Measurements from ENCODE around the gene SPIB.
"Not testable (repeated sequence)": the region's sequence is repeated elsewhere in the genome, so short reads cannot be mapped to it uniquely, and the experiment has no call there.

SPIB gene

GRCh38 chr19:50465000-50465399, 46.3 kb downstream of the SPIB start:
- DNase-seq (ENCODE audit: extremely low read depth in 1 of 2, low read depth in 1 of 2) = no peak

- no peak for DNase-seq (ENCODE audit: extremely low read depth in 1 of 2, low read depth in 1 of 2)
These were observed 47.4 kb downstream of the SPIB start for GRCh38 chr19:50465986-50466705.

GRCh38 chr19:50466706-50467039, 47.9 kb downstream of the SPIB start:
- DNase-seq (ENCODE audit: extremely low read depth in 1 of 2, low read depth in 1 of 2) = no peak

DNA sequence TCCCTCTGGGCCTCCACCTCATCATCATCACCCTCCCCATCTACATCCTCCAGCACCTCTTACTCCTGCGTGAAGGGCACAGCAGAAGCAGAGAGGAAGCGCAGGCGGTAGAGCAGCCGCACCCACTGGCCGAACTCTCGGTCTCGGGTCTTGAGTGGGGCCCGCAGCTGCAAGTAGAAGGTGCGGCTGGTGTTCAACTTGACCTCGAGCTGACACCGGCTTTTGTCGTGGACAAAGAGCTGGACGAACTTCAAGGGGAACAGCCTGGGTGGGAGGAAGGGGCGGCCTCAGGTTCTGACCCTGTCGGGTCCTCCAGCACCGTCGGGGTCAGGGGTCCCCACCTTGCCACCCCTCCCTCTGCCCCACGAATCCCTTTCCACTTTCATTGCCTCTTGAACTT, 48.8 kb downstream of the SPIB start:
- DNase-seq (ENCODE audit: extremely low read depth in 1 of 2, low read depth in 1 of 2) = no peak

GRCh38 chr19:50468818-50469217, 50.1 kb downstream of the SPIB start:
- no peak for DNase-seq (ENCODE audit: extremely low read depth in 1 of 2, low read depth in 1 of 2)

GRCh38 chr19:50473336-50473735, 54.6 kb downstream of the SPIB start:
- DNase-seq (ENCODE audit: extremely low read depth in 1 of 2, low read depth in 1 of 2) = not testable (repeated sequence)

DNA sequence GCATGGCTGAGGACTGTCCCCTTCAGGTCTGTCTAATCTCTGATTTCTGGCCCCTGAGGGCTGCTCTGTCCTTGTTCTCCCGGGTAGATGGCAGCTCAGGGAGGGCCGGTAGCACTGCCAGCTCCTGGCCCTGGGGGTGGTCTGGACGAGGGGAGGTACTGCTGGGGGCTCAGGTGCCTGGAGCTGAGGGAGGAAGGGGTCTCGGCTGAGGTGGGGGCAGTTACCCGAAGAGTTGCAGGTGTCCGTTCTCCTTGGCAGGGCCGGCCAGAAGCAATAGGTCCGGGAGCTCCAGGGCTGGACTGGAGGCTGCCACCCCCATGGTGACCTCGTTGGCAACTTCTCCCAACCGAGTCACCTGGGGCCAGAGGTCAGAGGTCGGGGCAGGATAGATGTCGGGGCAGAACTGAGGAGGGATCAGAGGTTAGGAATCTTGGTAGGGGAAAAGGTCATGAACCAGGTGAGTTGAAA, 56.4 kb downstream of the SPIB start:
- no peak for DNase-seq (ENCODE audit: extremely low read depth in 1 of 2, low read depth in 1 of 2)

- no peak for DNase-seq (ENCODE audit: extremely low read depth in 1 of 2, low read depth in 1 of 2)
These were observed 57.0 kb downstream of the SPIB start for GRCh38 chr19:50475736-50476223.

GRCh38 chr19:50476224-50476906, 57.6 kb downstream of the SPIB start, which contains the start of the genes EMC10 and GARIN5A:
TSS of gene EMC10 (plus strand) at chr19:50476507. CDS start at chr19:50476545, 38 bp downstream.
TSS of gene GARIN5A (minus strand) at chr19:50476848. CDS start at chr19:50476388, 460 bp downstream.
- DNase-seq (ENCODE audit: extremely low read depth in 1 of 2, low read depth in 1 of 2) = peak; percentile 83 to 86

DNA sequence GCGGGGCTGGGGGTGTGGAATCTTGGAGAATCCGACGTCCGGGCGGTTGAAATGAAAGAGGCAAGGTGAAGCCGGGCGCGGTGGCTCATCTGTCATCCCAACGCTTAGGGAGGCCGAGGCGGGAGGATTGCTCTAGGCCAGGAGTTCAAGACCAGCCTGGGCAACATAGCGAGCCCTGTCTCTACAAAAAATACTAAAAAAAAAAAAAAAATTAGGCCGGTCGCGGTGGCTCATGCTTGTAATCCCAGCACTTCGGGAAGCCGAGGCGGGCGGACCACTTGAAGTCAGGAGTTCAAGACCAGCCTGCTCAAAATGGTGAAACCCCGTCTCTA, 58.1 kb downstream of the SPIB start:
- DNase-seq (ENCODE audit: extremely low read depth in 1 of 2, low read depth in 1 of 2) = no peak

DNA sequence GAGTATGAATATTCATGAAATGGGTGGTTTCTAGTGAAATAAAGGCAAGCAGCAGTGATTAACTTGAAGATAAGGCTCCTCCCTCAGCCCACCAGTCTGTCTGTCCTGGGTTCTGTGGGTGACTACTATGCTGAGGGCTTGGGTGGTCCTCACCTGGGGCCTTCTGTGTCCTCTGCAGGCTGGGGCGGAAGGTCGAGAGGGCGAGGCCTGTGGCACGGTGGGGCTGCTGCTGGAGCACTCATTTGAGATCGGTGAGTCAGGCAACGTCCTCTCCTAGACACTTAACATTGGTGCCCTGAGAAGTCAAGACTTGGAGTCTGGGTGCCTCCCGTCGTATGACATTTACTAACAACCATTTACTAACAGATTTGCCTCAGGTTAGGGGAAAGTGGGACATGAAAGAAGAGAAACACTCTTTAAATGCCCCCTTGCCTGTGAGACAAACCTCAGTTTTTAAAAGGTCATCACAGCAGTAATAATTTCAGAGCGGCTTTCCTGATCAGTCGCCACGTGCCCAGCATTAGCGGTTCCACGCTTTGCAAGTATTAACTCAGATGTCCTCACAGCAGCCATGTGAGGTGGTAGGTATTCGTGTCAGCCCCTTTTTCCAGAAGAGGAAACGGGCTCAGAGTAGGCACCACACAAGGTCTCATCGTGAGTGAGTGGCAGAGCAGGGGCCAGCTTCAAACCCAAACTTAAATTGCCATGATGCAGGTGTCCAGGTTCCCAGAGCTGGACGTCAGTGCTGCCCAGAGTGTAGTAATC, 59.2 kb downstream of the SPIB start:
- DNase-seq (ENCODE audit: extremely low read depth in 1 of 2, low read depth in 1 of 2) = no peak

DNA sequence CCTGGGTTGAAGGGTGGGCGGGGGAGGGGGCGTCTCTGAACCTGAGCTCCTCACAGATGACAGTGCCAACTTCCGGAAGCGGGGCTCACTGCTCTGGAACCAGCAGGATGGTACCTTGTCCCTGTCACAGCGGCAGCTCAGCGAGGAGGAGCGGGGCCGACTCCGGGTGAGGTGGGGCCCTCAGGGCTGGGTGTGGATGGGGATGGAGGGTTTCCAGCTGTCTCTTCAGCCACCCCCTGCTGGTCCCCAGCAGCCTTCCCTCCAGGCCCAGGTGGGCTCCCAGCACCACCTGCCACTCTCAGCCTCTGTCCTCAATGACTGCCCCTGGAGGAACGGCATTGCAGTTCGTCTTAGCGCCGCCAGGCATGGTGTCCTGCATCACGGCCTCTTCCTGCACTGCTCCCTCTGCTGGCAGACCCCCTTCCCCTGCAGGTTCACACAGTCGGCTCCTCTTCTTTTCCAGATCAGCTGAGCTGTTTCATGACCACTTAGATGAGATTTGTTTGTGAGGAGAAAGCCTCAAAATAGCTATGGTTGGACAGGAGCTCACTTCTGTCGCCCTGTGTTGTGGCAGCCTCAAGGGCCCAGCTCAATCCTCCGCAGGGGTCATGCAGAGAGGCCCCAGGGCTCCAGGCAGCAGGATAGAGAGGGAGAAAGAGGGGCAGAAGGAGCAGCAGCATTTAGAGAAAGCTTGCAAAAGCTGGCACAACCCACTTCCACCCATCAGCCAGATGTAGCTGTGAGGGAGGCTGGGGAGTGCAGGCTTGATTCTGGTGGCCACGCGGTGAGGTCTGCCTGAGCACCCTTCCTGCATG, 60.4 kb downstream of the SPIB start:
- DNase-seq (ENCODE audit: extremely low read depth in 1 of 2, low read depth in 1 of 2) = no peak

DNA sequence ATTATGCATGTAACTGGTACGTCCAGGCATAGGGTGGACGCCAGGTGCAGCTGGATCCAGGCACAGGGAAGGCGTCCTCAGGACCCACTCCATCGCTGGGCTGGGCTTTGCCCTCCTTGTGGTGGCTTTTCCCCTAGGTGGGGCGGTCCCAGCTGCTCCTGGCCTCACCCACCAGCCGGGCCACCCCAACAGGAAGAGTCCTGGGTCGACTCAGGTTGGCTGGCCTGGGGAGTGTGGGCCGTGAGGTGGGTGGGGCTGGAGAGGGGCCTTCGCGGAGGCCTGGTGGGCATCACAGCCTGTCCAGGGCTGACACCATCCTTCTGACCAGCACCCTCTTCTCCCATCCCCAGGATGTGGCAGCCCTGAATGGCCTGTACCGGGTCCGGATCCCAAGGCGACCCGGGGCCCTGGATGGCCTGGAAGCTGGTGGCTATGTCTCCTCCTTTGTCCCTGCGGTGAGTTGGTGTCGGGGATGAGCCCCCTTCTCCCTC, 61.1 kb downstream of the SPIB start:
- DNase-seq (ENCODE audit: extremely low read depth in 1 of 2, low read depth in 1 of 2) = no peak

DNA sequence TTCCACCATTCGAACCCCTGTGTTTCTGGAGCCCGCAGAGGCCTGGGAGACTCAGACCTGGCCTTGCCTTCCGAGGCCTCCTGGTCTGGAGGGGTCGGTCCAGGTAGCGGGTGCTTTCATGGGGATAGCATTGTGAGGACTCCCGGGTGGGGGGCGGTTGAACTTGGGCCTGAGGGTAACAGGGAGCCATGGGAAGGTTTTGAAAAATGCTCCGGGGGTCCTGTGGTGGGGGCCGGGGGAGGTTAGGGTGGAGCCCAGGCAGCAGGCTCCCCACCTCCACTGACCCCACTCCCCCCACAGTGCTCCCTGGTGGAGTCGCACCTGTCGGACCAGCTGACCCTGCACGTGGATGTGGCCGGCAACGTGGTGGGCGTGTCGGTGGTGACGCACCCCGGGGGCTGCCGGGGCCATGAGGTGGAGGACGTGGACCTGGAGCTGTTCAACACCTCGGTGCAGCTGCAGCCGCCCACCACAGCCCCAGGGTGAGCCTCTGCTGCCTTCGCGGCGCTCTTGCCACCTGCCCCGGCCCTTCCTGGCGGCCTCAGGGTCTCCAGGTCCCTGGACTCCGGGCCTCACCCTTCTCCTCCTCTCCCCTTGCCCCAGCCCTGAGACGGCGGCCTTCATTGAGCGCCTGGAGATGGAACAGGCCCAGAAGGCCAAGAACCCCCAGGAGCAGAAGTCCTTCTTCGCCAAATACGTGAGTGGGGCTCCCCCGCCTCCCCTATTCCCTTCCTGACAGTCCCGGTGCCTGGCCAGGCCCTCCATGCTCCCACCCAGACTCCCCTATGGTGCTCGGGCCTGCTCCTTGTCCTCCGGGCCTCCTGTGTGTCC, 61.8 kb downstream of the SPIB start:
- DNase-seq (ENCODE audit: extremely low read depth in 1 of 2, low read depth in 1 of 2) = no peak

Measured in activated CD8-positive, alpha-beta memory T cell treated with anti-CD3 and anti-CD28 coated beads for 1 hour (primary cell).